ENCODE measurements around the gene DPEP1.
"Not testable (repeated sequence)": the region's sequence is repeated elsewhere in the genome, so short reads cannot be mapped to it uniquely, and the experiment has no call there.

GRCh38 chr16:89634463-89635385, 21.3 kb downstream of the DPEP1 start:
- TF ChIP-seq, protein P1, sequence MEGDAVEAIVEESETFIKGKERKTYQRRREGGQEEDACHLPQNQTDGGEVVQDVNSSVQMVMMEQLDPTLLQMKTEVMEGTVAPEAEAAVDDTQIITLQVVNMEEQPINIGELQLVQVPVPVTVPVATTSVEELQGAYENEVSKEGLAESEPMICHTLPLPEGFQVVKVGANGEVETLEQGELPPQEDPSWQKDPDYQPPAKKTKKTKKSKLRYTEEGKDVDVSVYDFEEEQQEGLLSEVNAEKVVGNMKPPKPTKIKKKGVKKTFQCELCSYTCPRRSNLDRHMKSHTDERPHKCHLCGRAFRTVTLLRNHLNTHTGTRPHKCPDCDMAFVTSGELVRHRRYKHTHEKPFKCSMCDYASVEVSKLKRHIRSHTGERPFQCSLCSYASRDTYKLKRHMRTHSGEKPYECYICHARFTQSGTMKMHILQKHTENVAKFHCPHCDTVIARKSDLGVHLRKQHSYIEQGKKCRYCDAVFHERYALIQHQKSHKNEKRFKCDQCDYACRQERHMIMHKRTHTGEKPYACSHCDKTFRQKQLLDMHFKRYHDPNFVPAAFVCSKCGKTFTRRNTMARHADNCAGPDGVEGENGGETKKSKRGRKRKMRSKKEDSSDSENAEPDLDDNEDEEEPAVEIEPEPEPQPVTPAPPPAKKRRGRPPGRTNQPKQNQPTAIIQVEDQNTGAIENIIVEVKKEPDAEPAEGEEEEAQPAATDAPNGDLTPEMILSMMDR (IDR thresholded peaks at IDR 0.05; ENCODE audit: low read depth, low read length): not testable (repeated sequence)
- TF ChIP-seq EZH2phosphoT487 (IDR thresholded peaks at IDR 0.05; ENCODE audit: low read depth): not testable (repeated sequence)
